Panc1 (cell line): ENCODE results near the gene PIGL. TPM values are rescaled to one million over a fixed set of nuclear protein-coding genes. Genes with fewer than 3 reads are reported as not detected.

ENCODE experiments used
- ATAC-seq: fragments of 200-7000 bp; cut with Tn5 transposase; 2 replicates; pipeline ENCODE4 v1.9.1; 2020; ENCODE audit warnings: mild to moderate bottlenecking, moderate library complexity
- BruUV-seq: library from RNA; stranded (reverse); fragments of 400-500 nt; replicated peaks from 2 replicates; lab custom pipeline; 2021; lab: Mats Ljungman, UMichigan
- CTCF ChIA-PET: fragments of 300-600 bp; sonication (Branson Sonifier 250); formaldehyde crosslinking; loops from one replicate; lab custom pipeline; 2022; ENCODE audit warnings: antibody characterized with exemption; lab: Charles Lee
- POLR2A ChIA-PET: fragments of 300-600 bp; sonication (Branson Sonifier 250); formaldehyde crosslinking; loops from one replicate; lab custom pipeline; 2022; ENCODE audit warnings: antibody characterized with exemption; lab: Charles Lee
- DNase-seq: peaks from one replicate; pipeline ENCODE4 v3.0.0-alpha.2; 2010; ENCODE audit warnings: low read depth, low spot score
- H3K27ac ChIP-seq: 2 replicates; pipeline ENCODE4 v1.5.1; 2011; ENCODE audit warnings: mild to moderate bottlenecking, low read length, inconsistent platforms
- H3K27me3 ChIP-seq: fragments of 200-500 bp; sonication (Bioruptor generic); 2 replicates; pipeline ENCODE4 v1.6.0; 2014; ENCODE audit warnings: low read length, inconsistent platforms; ENCODE audit not compliant: control insufficient read depth, insufficient read depth
- H3K36me3 ChIP-seq: fragments of 200-500 bp; sonication (Bioruptor generic); 2 replicates; pipeline ENCODE4 v1.5.1; 2014; ENCODE audit warnings: inconsistent platforms, mild to moderate bottlenecking, low read length, moderate library complexity; ENCODE audit not compliant: control insufficient read depth, insufficient read depth
- H3K4me1 ChIP-seq: 2 replicates; pipeline ENCODE4 v1.5.1; 2011; ENCODE audit warnings: inconsistent platforms, mild to moderate bottlenecking, low read length, moderate library complexity; ENCODE audit not compliant: control insufficient read depth, insufficient read depth
- H3K4me3 ChIP-seq, 2 experiments: 2 replicates each; pipeline ENCODE4 v1.5.1; 2011 to 2012; ENCODE audit warnings: low read depth in 2 of 2, low read length in 2 of 2, mild to moderate bottlenecking in 2 of 2, inconsistent platforms in 1 of 2, moderate library complexity in 1 of 2
- H3K9me3 ChIP-seq: fragments of 200-500 bp; sonication (Bioruptor generic); 2 replicates; pipeline ENCODE4 v1.5.1; 2014; ENCODE audit warnings: low read depth, mild to moderate bottlenecking, inconsistent platforms, low read length, moderate library complexity; ENCODE audit not compliant: control insufficient read depth, insufficient read depth
- CTCF ChIP-seq: fragments of 450-650 bp; IDR thresholded peaks from 2 replicates; pipeline ENCODE4 v1.5.1; 2017; ENCODE audit warnings: mild to moderate bottlenecking
- POLR2AphosphoS5 ChIP-seq: IDR thresholded peaks from 2 replicates; pipeline ENCODE4 v1.6.1; 2012; ENCODE audit warnings: mild to moderate bottlenecking, low read depth, low read length, moderate library complexity
- REST ChIP-seq, 2 experiments: IDR thresholded peaks; 2 replicates each; pipeline ENCODE4 v1.6.1; 2011 to 2012; ENCODE audit warnings: low read depth in 2 of 2, control low read depth in 1 of 2, low read length in 1 of 2, mild to moderate bottlenecking in 1 of 2, moderate library complexity in 1 of 2; ENCODE audit not compliant: insufficient read depth in 1 of 2
- SIN3A ChIP-seq: IDR thresholded peaks from 2 replicates; pipeline ENCODE4 v1.6.1; 2012; ENCODE audit warnings: low read depth, mild to moderate bottlenecking, low read length, moderate library complexity, borderline replicate concordance; ENCODE audit not compliant: insufficient read depth
- TCF7L2 ChIP-seq: IDR thresholded peaks from 2 replicates; pipeline ENCODE4 v1.6.1; 2011; ENCODE audit warnings: mild to moderate bottlenecking, low read depth, low read length, inconsistent platforms
- in situ Hi-C: cut with HindIII; loops from 2 replicates; pipeline ENCODE4 v1.10.0; 2016; ENCODE audit warnings: low sequenced_read_pairs, low pct_unique_long_range_greater_than_20kb
- intact Hi-C: fragments of 100-400 bp; cut with micrococcal nuclease; formaldehyde crosslinking; loops from one replicate; pipeline ENCODE4 v1.10.0; 2022; ENCODE audit not compliant: unreplicated experiment
- total RNA-seq: library from RNA; stranded (reverse); gene quantifications from one replicate; pipeline ENCODE4 v1.2.1, GENCODE V29; 2021; ENCODE audit not compliant: unreplicated experiment

Gene PIGL
- total RNA-seq, 1 experiment from 2014 or later = 14.8 TPM

- intact Hi-C loops = no loop called here
Measured at GRCh38 chr17:16259926-16260325, 42.9 kb downstream of the PIGL start.

DNA sequence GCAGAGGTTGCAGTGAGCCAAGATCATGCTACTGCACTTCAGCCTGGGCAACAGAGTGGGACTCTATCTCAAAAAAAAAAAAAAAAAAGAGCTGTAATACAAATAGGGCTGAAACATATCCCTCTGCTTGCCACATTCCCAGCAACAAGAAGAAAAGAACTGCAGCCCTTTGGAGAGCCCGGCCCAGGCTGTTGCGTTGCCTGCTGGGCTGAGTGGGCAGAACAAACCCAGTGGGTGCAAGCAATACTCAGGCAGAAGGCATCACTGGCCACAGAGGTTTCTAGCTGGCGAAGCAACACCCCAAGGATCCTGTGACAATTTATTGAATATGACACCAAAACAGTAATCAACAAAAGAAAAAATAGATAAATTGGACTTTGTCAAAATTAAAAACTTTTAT lies 44.0 kb downstream of the PIGL start:
- Histone ChIP-seq H3K27me3 (no peaks in the 10 kb centered on the region), H3K27ac (no peak overlapping the region), H3K4me3 (no peak overlapping the region), H3K4me1 (peaks cover under 1% of the 10 kb centered on the region; the same call in 1 of the 2 replicates), H3K9me3 (no peaks in the 10 kb centered on the region), H3K36me3 (no peaks in the 10 kb centered on the region)
- DNase-seq (no peak), ATAC-seq (no peak)
- BruUV-seq = no TSS peak
- CTCF ChIA-PET = no interaction called here
- TF ChIP-seq TCF7L2 (no peak), CTCF (no peak), SIN3A (no peak), POLR2AphosphoS5 (no peak)
- POLR2A ChIA-PET = no interaction called here
- intact Hi-C loops = no loop called here
- in situ Hi-C loops = no loop called here

More at GRCh38 chr17:16259926-16260325, 42.9 kb downstream of the PIGL start:
- DNase-seq (no peak), ATAC-seq (no peak)
- no peak for TF ChIP-seq SIN3A
- no peak overlapping the region for H3K27ac ChIP-seq
- in situ Hi-C loops = no loop called here
- no TSS peak for BruUV-seq
- POLR2A ChIA-PET = interaction anchor here (0.6 kb wide), 1 partner anchor 203 kb away, joined by 3 read pairs; no protein-coding TSS in a partner anchor
- CTCF ChIA-PET = no interaction called here
- H3K4me1 ChIP-seq = peaks cover 3% of the 10 kb centered on the region; the same call in 1 of the 2 replicates
- no peaks in the 10 kb centered on the region for H3K27me3 ChIP-seq
- no peaks in the 10 kb centered on the region for H3K9me3 ChIP-seq
- no peaks in the 10 kb centered on the region for H3K36me3 ChIP-seq
- H3K4me3 ChIP-seq = no peak overlapping the region

DNA sequence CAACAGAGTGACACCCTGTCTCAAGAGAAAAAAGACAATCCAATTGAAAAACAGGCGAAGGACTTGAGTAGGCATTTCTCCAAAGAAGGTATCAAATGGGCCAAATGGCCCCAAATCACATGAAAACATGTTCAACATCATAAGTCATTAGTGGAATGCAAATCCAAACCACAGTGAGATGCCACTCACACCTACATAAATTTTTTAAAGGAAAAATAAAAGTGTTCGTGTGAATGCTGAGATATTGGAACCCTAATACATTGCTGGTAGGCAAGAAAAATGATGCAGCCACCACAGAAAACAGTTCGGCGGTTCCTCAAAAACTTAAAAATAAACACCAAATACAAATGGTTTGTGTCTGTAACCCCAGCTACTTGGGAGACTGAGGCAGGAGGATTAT lies 45.2 kb downstream of the PIGL start:
- Histone ChIP-seq H3K4me3 (no peak overlapping the region), H3K9me3 (no peaks in the 10 kb centered on the region), H3K27me3 (no peaks in the 10 kb centered on the region), H3K36me3 (no peaks in the 10 kb centered on the region), H3K4me1 (no peaks in the 10 kb centered on the region), H3K27ac (no peak overlapping the region)
- TF ChIP-seq POLR2AphosphoS5 = no peak
- TF ChIP-seq TCF7L2 = no peak
- no peak for TF ChIP-seq SIN3A
- no peak for TF ChIP-seq REST (IDR thresholded peaks at IDR 0.05; ENCODE audit: insufficient read depth in 1 of 2, low read depth in 2 of 2, low read length in 1 of 2)
- no peak for TF ChIP-seq CTCF
- in situ Hi-C loops (no loop called here), intact Hi-C loops (no loop called here)
- BruUV-seq = no TSS peak
- CTCF ChIA-PET = no interaction called here
- no peak for ATAC-seq
- DNase-seq = no peak
- POLR2A ChIA-PET = no interaction called here
